Breast epithelium (tissue), 3 donors: ENCODE measurements around the gene ZSCAN5C.
"Not testable (repeated sequence)": the region's sequence is repeated elsewhere in the genome, so short reads cannot be mapped to it uniquely, and the experiment has no call there.

Experiments used
- CTCF ChIP-seq, 3 donors: fragments of 450-650 bp; IDR thresholded peaks; one replicate each; pipeline ENCODE4 v1.5.1; 2016 to 2017; ENCODE audit warnings: antibody characterized with exemption in 3 of 3, mild to moderate bottlenecking in 3 of 3, moderate library complexity in 3 of 3
- POLR2A ChIP-seq: fragments of 450-650 bp; IDR thresholded peaks from one replicate; pipeline ENCODE4 v1.6.1; 2016; ENCODE audit warnings: antibody characterized with exemption, mild to moderate bottlenecking, moderate library complexity

- TF ChIP-seq CTCF (IDR thresholded peaks at IDR 0.05); POLR2A: not testable (repeated sequence)
These were observed 26.2 kb upstream of the ZSCAN5C start, which contains the start of gene GALP for GRCh38 chr19:56175861-56176307.
